ENCODE data around the gene VMO1. TPM values are rescaled to one million over a fixed set of nuclear protein-coding genes. Genes with fewer than 3 reads are reported as not detected.

The VMO1 gene
- polyA plus RNA-seq, 4 donors: 0.41 to 1.2 (median 0.59) TPM

Other genes starting within 250 kb of the VMO1 start
- 10 to 100 TPM; 32.5 to 50.1 (median 36.3) TPM for gene MYBBP1A, start 231.0 kb downstream of the VMO1 start, polyA plus RNA-seq (ENCODE audit: insufficient read length in 4 of 4)
- 10 to 100 TPM in 1 of 4 donors, 1 to 10 TPM in 2, under 1 TPM in 1; 0.19 to 11.3 (median 7.6) TPM for gene GGT6, start 225.8 kb downstream of the VMO1 start, polyA plus RNA-seq (ENCODE audit: insufficient read length in 4 of 4)
- 10 to 100 TPM in 3 of 4 donors, 1 to 10 TPM in 1; 1.7 to 67.3 (median 52.0) TPM for gene SMTNL2, start 201.8 kb downstream of the VMO1 start, polyA plus RNA-seq (ENCODE audit: insufficient read length in 4 of 4)
- under 1 TPM; 0.50 to 0.75 (median 0.63) TPM for gene ALOX15, start 144.7 kb downstream of the VMO1 start, polyA plus RNA-seq (ENCODE audit: insufficient read length in 4 of 4)
- 10 to 100 TPM; 36.2 to 56.5 (median 45.0) TPM for gene PELP1, start 82.2 kb downstream of the VMO1 start, polyA plus RNA-seq (ENCODE audit: insufficient read length in 4 of 4)
- 10 to 100 TPM; 27.9 to 42.1 (median 33.2) TPM for gene ARRB2, start 75.7 kb downstream of the VMO1 start, polyA plus RNA-seq (ENCODE audit: insufficient read length in 4 of 4)
- gene MED11, start 54.9 kb downstream of the VMO1 start, polyA plus RNA-seq (ENCODE audit: insufficient read length in 4 of 4): 10 to 100 TPM; 14.6 to 26.5 (median 22.5) TPM
- gene ZMYND15, start 46.5 kb downstream of the VMO1 start, polyA plus RNA-seq (ENCODE audit: insufficient read length in 4 of 4): under 1 TPM; 0.37 to 0.85 (median 0.58) TPM
- gene CXCL16, start 46.4 kb downstream of the VMO1 start, polyA plus RNA-seq (ENCODE audit: insufficient read length in 4 of 4): 10 to 100 TPM in 3 of 4 donors, 1 to 10 TPM in 1; 7.6 to 14.1 (median 11.9) TPM
- 1 to 10 TPM in 2 of 4 donors, under 1 TPM in 2; 0.31 to 2.9 (median 1.5) TPM for gene TM4SF5, start 14.5 kb downstream of the VMO1 start, polyA plus RNA-seq (ENCODE audit: insufficient read length in 4 of 4)
- 1 to 10 TPM in 3 of 4 donors, under 1 TPM in 1; 0.90 to 9.4 (median 3.5) TPM for gene GLTPD2, start 2.6 kb upstream of the VMO1 start, polyA plus RNA-seq (ENCODE audit: insufficient read length in 4 of 4)
- gene PSMB6, start 9.8 kb upstream of the VMO1 start, polyA plus RNA-seq (ENCODE audit: insufficient read length in 4 of 4): 100 to 1,000 TPM in 3 of 4 donors, 10 to 100 TPM in 1; 82.5 to 125 (median 120) TPM
- 10 to 100 TPM; 31.9 to 48.7 (median 41.6) TPM for gene PLD2, start 20.8 kb upstream of the VMO1 start, polyA plus RNA-seq (ENCODE audit: insufficient read length in 4 of 4)
- gene MINK1, start 47.0 kb upstream of the VMO1 start, polyA plus RNA-seq (ENCODE audit: insufficient read length in 4 of 4): 10 to 100 TPM; 49.3 to 75.6 (median 59.3) TPM
- 1 to 10 TPM; 1.3 to 2.8 (median 1.9) TPM for gene C17orf107, start 113.2 kb upstream of the VMO1 start, polyA plus RNA-seq (ENCODE audit: insufficient read length in 4 of 4)
- 1 to 10 TPM; 1.4 to 2.0 (median 1.7) TPM for gene CHRNE, start 116.7 kb upstream of the VMO1 start, polyA plus RNA-seq (ENCODE audit: insufficient read length in 4 of 4)
- 1 to 10 TPM in 3 of 4 donors, under 1 TPM in 1; 0.83 to 3.4 (median 1.8) TPM for gene GP1BA, start 145.9 kb upstream of the VMO1 start, polyA plus RNA-seq (ENCODE audit: insufficient read length in 4 of 4)
- gene SLC25A11, start 153.7 kb upstream of the VMO1 start, polyA plus RNA-seq (ENCODE audit: insufficient read length in 4 of 4): 10 to 100 TPM; 40.5 to 90.1 (median 72.7) TPM
- 100 to 1,000 TPM; 106 to 135 (median 129) TPM for gene RNF167, start 153.9 kb upstream of the VMO1 start, polyA plus RNA-seq (ENCODE audit: insufficient read length in 4 of 4)
- 100 to 1,000 TPM; 274 to 467 (median 346) TPM for gene PFN1, start 162.2 kb upstream of the VMO1 start, polyA plus RNA-seq (ENCODE audit: insufficient read length in 4 of 4)
- gene ENO3, start 164.8 kb upstream of the VMO1 start, polyA plus RNA-seq (ENCODE audit: insufficient read length in 4 of 4): 10 to 100 TPM; 14.8 to 30.0 (median 18.8) TPM
- 100 to 1,000 TPM in 1 of 4 donors, 10 to 100 TPM in 3; 86.4 to 100 (median 92.0) TPM for gene SPAG7, start 181.5 kb upstream of the VMO1 start, polyA plus RNA-seq (ENCODE audit: insufficient read length in 4 of 4)
- 10 to 100 TPM; 19.3 to 34.2 (median 26.6) TPM for gene CAMTA2, start 201.3 kb upstream of the VMO1 start, polyA plus RNA-seq (ENCODE audit: insufficient read length in 4 of 4)
- gene INCA1, start 211.2 kb upstream of the VMO1 start, polyA plus RNA-seq (ENCODE audit: insufficient read length in 4 of 4): 1 to 10 TPM; 6.9 to 9.3 (median 7.4) TPM
- gene KIF1C, start 211.6 kb upstream of the VMO1 start, polyA plus RNA-seq (ENCODE audit: insufficient read length in 4 of 4): 10 to 100 TPM; 69.8 to 89.3 (median 82.2) TPM
- gene SLC52A1, start 249.1 kb upstream of the VMO1 start, polyA plus RNA-seq (ENCODE audit: insufficient read length in 4 of 4): under 1 TPM; 0.05 to 0.35 (median 0.15) TPM